CD4-positive, alpha-beta memory T cell (primary cell): ENCODE results near the gene ZSCAN10. TPM values are rescaled to one million over a fixed set of nuclear protein-coding genes. Genes with fewer than 3 reads are reported as not detected.

Source experiments
- CTCF ChIA-PET: fragments of 350-600 bp; sonication (Branson Sonifier 250); formaldehyde crosslinking; loops from one replicate; lab custom pipeline; 2021; ENCODE audit warnings: inconsistent platforms; ENCODE audit not compliant: partially characterized antibody; lab: Charles Lee
- POLR2A ChIA-PET: fragments of 350-600 bp; sonication (Branson Sonifier 250); formaldehyde crosslinking; loops from one replicate; lab custom pipeline; 2021; ENCODE audit not compliant: partially characterized antibody; lab: Charles Lee
- DNase-seq, 5 donors: peaks; one replicate each; pipeline versions ENCODE4 v3.0.0 to v3.0.0-alpha.2; 2020 to 2022; ENCODE audit warnings: mixed read lengths in 1 of 5
- H3K27ac ChIP-seq: one replicate; pipeline ENCODE4 v1.7.0; 2013; ENCODE audit warnings: low read depth, low read length
- H3K27me3 ChIP-seq: 2 replicates; pipeline ENCODE4 v1.7.0; 2013; ENCODE audit warnings: mild to moderate bottlenecking, low read length, moderate library complexity; ENCODE audit not compliant: insufficient read depth
- H3K36me3 ChIP-seq: 2 replicates; pipeline ENCODE4 v1.7.0; 2013; ENCODE audit warnings: mild to moderate bottlenecking, low read length, moderate library complexity; ENCODE audit not compliant: insufficient read depth
- H3K4me1 ChIP-seq: 2 replicates; pipeline ENCODE4 v1.7.0; 2013; ENCODE audit warnings: mild to moderate bottlenecking, low read length, moderate library complexity; ENCODE audit not compliant: insufficient read depth
- H3K4me3 ChIP-seq, 2 donors: one replicate each; pipeline ENCODE4 v1.7.0; 2013; ENCODE audit warnings: low read length in 2 of 2, mild to moderate bottlenecking in 1 of 2
- H3K9me3 ChIP-seq, 2 donors: one replicate each; pipeline ENCODE4 v1.7.0; 2013; ENCODE audit warnings: low read length in 2 of 2, control low read depth in 1 of 2; ENCODE audit not compliant: control insufficient read depth in 1 of 2
- H3K27ac Mint-ChIP-seq, 7 donors: one replicate each; pipeline ENCODE4 v1.8.0; 2020 to 2021; ENCODE audit warnings: mixed read lengths in 7 of 7, mild to moderate bottlenecking in 6 of 7, inconsistent platforms in 3 of 7, moderate library complexity in 3 of 7
- H3K27me3 Mint-ChIP-seq, 2 donors: one replicate each; pipeline ENCODE4 v1.8.0; 2020 to 2021; ENCODE audit warnings: mixed read lengths in 2 of 2
- H3K36me3 Mint-ChIP-seq, 2 donors: one replicate each; pipeline ENCODE4 v1.8.0; 2020 to 2021; ENCODE audit warnings: mixed read lengths in 2 of 2, inconsistent platforms in 1 of 2, mild to moderate bottlenecking in 1 of 2
- H3K4me1 Mint-ChIP-seq, 4 donors: one replicate each; pipeline ENCODE4 v1.8.0; 2020 to 2021; ENCODE audit warnings: mixed read lengths in 4 of 4, mild to moderate bottlenecking in 1 of 4
- H3K4me3 Mint-ChIP-seq, 8 donors: one replicate each; pipeline ENCODE4 v1.8.0; 2020 to 2021; ENCODE audit warnings: mixed read lengths in 8 of 8, mild to moderate bottlenecking in 7 of 8, moderate library complexity in 6 of 8, inconsistent platforms in 3 of 8
- H3K9me3 Mint-ChIP-seq, 8 donors: one replicate each; pipeline ENCODE4 v1.8.0; 2020 to 2021; ENCODE audit warnings: mixed read lengths in 8 of 8, mild to moderate bottlenecking in 5 of 8, inconsistent platforms in 3 of 8, moderate library complexity in 1 of 8
- intact Hi-C: fragments of 100-400 bp; cut with micrococcal nuclease; formaldehyde crosslinking; loops from one replicate; pipeline ENCODE4 v1.15.1; 2023
- polyA plus RNA-seq, 2 donors: library from polyadenylated mRNA; unstranded; fragments of 300-500 nt; fragmentation: Illumina TruSeq; gene quantifications; one replicate each; pipeline ENCODE4 v1.2.3, GENCODE V29; 2021
- total RNA-seq, 2 experiments: library from RNA; stranded (reverse); gene quantifications; one replicate each; pipeline ENCODE4 v1.2.3, GENCODE V29; 2021

Gene ZSCAN10
- total and polyA plus RNA-seq, 4 experiments from 2014 or later = 0.15 TPM; not detected in 3

DNA sequence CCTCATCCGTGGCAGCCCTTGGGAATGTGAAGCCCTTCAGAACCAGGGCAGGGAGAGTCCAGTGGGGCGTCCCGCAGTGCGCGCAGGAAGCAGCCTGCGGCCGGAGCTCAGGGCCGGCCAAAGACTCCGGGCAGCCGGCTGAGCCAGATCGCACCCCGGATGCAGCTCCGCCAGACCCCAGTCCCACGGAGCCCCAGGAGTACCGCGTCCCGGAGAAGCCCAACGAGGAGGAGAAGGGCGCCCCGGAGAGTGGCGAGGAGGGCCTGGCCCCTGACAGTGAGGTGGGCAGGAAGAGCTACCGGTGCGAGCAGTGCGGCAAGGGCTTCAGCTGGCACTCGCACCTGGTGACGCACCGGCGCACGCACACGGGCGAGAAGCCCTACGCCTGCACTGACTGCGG is 20.2 kb upstream of the ZSCAN10 start:
- ChIA-PET POLR2A (interaction anchor here (1.4 to 1.5 kb wide), 2 partner anchors 15 to 43 kb away, joined by 3 to 5 read pairs; partner anchors contain the start of gene ZNF213), CTCF (interaction anchor here (1.2 to 5.8 kb wide), 2 partner anchors 10 to 17 kb away, joined by 4 to 46 read pairs; no protein-coding TSS in a partner anchor)
- H3K4me1 ChIP-seq = peaks cover 9% of the 10 kb centered on the region
- no peak overlapping the region for H3K4me3 ChIP-seq
- no peaks in the 10 kb centered on the region for H3K27me3 Mint-ChIP-seq
- peak overlapping the region in 1 of 7 donors; percentile 66 for H3K27ac Mint-ChIP-seq
- peaks cover 5 to 9% (median 7%) of the 10 kb centered on the region in 4 donors for H3K4me1 Mint-ChIP-seq
- H3K27me3 ChIP-seq = no peaks in the 10 kb centered on the region
- H3K36me3 ChIP-seq = no peaks in the 10 kb centered on the region
- intact Hi-C loops = no loop called here
- no peak overlapping the region for H3K4me3 Mint-ChIP-seq
- H3K27ac ChIP-seq = no peak overlapping the region
- DNase-seq = peak in 1 of 5 donors; percentile 9
- H3K9me3 ChIP-seq = no peaks in the 10 kb centered on the region
- peaks cover 2 to 4% of the 10 kb centered on the region in 2 donors for H3K36me3 Mint-ChIP-seq
- no peaks in the 10 kb centered on the region for H3K9me3 Mint-ChIP-seq

DNA sequence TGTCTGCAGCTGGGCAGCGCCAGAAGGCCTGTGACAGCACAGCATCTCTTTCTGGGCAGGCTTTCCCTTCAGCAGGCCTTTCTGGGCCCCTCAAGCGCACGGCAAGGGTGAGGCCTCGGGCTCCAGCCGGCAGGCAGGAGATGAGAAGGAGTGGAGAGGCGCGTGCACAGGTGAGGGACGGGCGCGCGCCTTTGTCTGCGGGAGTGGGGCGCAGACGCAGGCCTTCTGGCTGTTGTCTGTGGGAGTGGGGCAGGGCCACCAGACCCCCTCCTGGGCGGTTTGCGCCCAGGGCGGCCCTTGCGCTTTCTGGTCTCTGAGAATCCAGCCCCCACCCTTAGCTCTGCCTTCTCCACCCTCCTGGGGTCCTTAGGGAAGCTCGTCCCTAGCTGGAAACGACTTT is 19.8 kb upstream of the ZSCAN10 start:
- DNase-seq = no peak
- ChIA-PET CTCF (interaction anchor here (1.2 to 5.8 kb wide), 2 partner anchors 10 to 17 kb away, joined by 4 to 46 read pairs; no protein-coding TSS in a partner anchor), POLR2A (interaction anchor here (1.4 to 1.5 kb wide), 2 partner anchors 16 to 43 kb away, joined by 3 to 5 read pairs; partner anchors contain the start of gene ZNF213)
- H3K4me1 Mint-ChIP-seq = peaks cover 5 to 6% (median 5%) of the 10 kb centered on the region in 4 donors
- H3K27me3 Mint-ChIP-seq = peaks cover 0 to under 1% of the 10 kb centered on the region in 2 donors
- Histone ChIP-seq H3K4me1 (peaks cover 8% of the 10 kb centered on the region), H3K27me3 (no peaks in the 10 kb centered on the region), H3K4me3 (no peak overlapping the region), H3K27ac (no peak overlapping the region), H3K9me3 (no peaks in the 10 kb centered on the region), H3K36me3 (no peaks in the 10 kb centered on the region)
- no peaks in the 10 kb centered on the region for H3K9me3 Mint-ChIP-seq
- peaks cover 0 to 4% of the 10 kb centered on the region in 2 donors for H3K36me3 Mint-ChIP-seq
- intact Hi-C loops = no loop called here
- H3K27ac Mint-ChIP-seq = no peak overlapping the region
- no peak overlapping the region for H3K4me3 Mint-ChIP-seq

DNA sequence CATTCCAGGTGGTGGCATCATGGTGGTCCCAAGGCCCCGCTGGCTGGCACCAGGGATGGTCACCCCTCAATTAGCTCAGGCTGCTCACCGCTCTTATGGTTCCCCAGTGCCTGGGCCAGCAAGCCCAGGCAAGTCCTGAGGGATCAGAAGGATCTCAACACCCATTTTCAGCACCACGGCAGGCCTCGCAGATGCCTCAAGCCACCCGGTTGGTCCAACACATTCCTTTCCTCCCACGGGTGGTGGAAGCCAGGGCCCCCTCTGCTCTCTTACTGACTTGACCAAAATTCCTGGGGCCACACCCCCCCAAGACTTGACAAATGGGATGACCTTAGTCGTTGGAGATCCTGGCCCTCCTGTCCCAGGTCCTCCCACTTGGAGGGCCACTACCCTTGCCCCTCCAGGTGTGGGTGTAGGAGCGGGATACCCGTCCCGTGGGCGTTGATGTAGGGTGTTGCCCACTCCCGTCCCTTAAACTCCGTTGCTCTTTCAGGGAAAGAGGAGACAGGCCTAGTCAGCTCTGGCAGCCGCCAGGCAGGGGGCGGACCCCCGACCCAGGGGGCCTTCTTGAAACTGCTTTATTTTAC is 19.2 kb upstream of the ZSCAN10 start:
- H3K4me3 Mint-ChIP-seq = no peak overlapping the region
- Histone ChIP-seq H3K4me1 (peaks cover 2% of the 10 kb centered on the region), H3K36me3 (no peaks in the 10 kb centered on the region), H3K27me3 (no peaks in the 10 kb centered on the region), H3K4me3 (no peak overlapping the region), H3K9me3 (no peaks in the 10 kb centered on the region), H3K27ac (no peak overlapping the region)
- DNase-seq = no peak
- H3K36me3 Mint-ChIP-seq = peaks cover 0 to 4% of the 10 kb centered on the region in 2 donors
- CTCF ChIA-PET = interaction anchor here (0.8 to 5.8 kb wide), 4 partner anchors 11 to 22 kb away, joined by 3 to 46 read pairs (median 4); partner anchors contain the start of gene ZNF213
- peaks cover 0 to 2% of the 10 kb centered on the region in 2 donors for H3K27me3 Mint-ChIP-seq
- intact Hi-C loops = no loop called here
- H3K27ac Mint-ChIP-seq = no peak overlapping the region
- no peaks in the 10 kb centered on the region for H3K9me3 Mint-ChIP-seq
- POLR2A ChIA-PET = interaction anchor here (0.7 to 1.6 kb wide), 3 partner anchors 16 to 52 kb away, joined by 3 to 6 read pairs (median 5); partner anchors contain the start of gene ZNF213
- H3K4me1 Mint-ChIP-seq = peaks cover 0 to 2% (median under 1%) of the 10 kb centered on the region in 4 donors

DNA sequence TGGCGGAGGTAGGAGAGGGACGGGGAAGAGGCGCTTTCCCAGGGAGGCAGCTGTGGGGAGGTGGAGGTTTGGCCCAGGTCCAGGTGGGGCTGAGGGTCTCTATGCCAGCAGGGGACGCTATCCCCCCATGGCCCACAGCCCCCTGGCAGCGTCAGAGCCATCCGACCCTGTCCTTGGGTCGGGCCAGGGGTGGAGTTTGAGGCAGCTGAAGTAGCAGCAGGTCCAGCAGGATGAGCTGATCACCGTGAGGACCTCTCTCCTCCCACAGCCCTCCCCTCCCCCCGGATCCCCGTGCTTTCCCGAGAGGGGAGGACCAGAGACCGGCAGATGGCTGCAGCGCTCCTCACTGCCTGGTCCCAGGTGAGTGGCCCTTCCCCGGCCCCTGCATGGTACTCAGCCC is 16.5 kb upstream of the ZSCAN10 start:
- no peaks in the 10 kb centered on the region for H3K4me1 ChIP-seq
- no peaks in the 10 kb centered on the region for H3K36me3 ChIP-seq
- peaks cover 0 to 4% of the 10 kb centered on the region in 2 donors for H3K36me3 Mint-ChIP-seq
- H3K9me3 ChIP-seq = no peaks in the 10 kb centered on the region
- DNase-seq = no peak
- ChIA-PET POLR2A (no interaction called here), CTCF (interaction anchor here (4.0 kb wide), 1 partner anchor 13 kb away, joined by 22 read pairs; no protein-coding TSS in a partner anchor)
- H3K27ac ChIP-seq = no peak overlapping the region
- no peaks in the 10 kb centered on the region for H3K27me3 ChIP-seq
- H3K27ac Mint-ChIP-seq = no peak overlapping the region
- no peak overlapping the region for H3K4me3 ChIP-seq
- peaks cover 0 to 2% of the 10 kb centered on the region in 2 donors for H3K27me3 Mint-ChIP-seq
- H3K4me1 Mint-ChIP-seq = peaks cover 0 to 2% (median 0%) of the 10 kb centered on the region in 4 donors
- H3K4me3 Mint-ChIP-seq = no peak overlapping the region
- no peaks in the 10 kb centered on the region for H3K9me3 Mint-ChIP-seq
- intact Hi-C loops = no loop called here

DNA sequence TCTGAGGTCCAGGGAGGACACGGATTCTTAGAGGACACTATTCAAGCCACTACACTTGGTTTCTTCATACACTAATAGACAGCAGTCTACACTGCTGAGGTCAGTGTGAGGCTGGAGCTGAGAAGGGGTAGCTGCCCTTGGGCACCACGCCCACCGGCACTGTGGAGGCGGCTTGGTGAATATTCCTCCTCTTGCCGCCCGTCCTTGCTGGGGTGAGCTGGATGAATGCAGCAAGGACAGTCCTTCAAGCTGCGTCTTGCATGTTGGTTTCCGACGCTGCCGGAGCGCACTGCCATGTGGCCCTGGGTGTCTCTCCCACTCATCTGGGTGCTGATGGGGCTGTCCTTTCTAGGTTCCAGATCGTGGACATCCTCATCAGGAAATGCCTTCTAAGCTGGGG is 15.9 kb upstream of the ZSCAN10 start:
- CTCF ChIA-PET = interaction anchor here (1.1 to 4.0 kb wide), 3 partner anchors 14 to 87 kb away, joined by 3 to 22 read pairs (median 4); no protein-coding TSS in a partner anchor
- Histone ChIP-seq H3K27me3 (no peaks in the 10 kb centered on the region), H3K4me3 (no peak overlapping the region), H3K36me3 (no peaks in the 10 kb centered on the region), H3K4me1 (no peaks in the 10 kb centered on the region), H3K27ac (no peak overlapping the region), H3K9me3 (no peaks in the 10 kb centered on the region)
- Mint-ChIP-seq H3K9me3 (no peaks in the 10 kb centered on the region), H3K36me3 (peaks cover 0 to 4% of the 10 kb centered on the region in 2 donors), H3K27ac (peak overlapping the region in 1 of 7 donors; percentile 6), H3K4me1 (peaks cover 0 to 2% (median 0%) of the 10 kb centered on the region in 4 donors), H3K27me3 (peaks cover 0 to 2% of the 10 kb centered on the region in 2 donors), H3K4me3 (no peak overlapping the region)
- no peak for DNase-seq
- intact Hi-C loops = no loop called here
- POLR2A ChIA-PET = no interaction called here

DNA sequence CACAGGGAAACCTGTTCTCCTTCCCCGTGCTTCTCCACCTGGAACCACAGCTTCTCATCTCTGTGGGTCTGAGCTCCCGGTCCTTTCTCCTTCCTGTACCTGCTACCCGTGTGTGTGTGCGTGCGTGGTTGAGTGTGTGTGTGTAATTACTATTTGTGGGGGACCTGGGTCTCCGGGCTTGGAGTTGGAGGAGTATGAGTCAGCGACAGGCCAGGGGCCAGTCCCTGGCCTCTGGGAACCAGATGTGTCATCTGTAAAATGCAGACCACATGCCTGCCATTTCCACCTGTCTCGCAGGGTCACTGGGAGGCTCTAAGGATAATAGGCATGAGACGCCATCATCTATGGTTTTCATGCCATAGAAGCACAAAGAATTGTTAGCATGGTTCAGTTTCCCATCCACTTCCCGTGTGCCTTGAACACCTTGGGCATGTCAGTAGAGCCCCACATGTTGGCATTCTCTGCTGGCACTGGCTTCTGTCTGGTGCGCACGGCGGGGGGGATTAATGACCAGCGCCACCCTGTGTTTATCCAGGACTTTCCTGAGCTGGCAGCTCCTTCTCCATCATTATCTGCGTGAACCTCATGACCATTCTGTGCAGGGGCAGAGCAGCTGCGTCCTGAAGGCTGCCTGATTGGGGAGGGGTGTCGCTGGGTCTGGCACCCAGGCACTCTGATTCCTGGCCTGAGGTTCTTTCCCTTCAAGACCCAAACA is 14.8 kb upstream of the ZSCAN10 start:
- POLR2A ChIA-PET = interaction anchor here (0.5 kb wide), 1 partner anchor 224 kb away, joined by 3 read pairs; no protein-coding TSS in a partner anchor
- Histone ChIP-seq H3K27me3 (no peaks in the 10 kb centered on the region), H3K27ac (no peak overlapping the region), H3K36me3 (no peaks in the 10 kb centered on the region), H3K4me3 (no peak overlapping the region), H3K4me1 (no peaks in the 10 kb centered on the region), H3K9me3 (no peaks in the 10 kb centered on the region)
- intact Hi-C loops = no loop called here
- Mint-ChIP-seq H3K4me3 (no peak overlapping the region), H3K27ac (no peak overlapping the region), H3K9me3 (no peaks in the 10 kb centered on the region), H3K36me3 (peaks cover 0 to 4% of the 10 kb centered on the region in 2 donors), H3K27me3 (peaks cover 0 to 2% of the 10 kb centered on the region in 2 donors), H3K4me1 (peaks cover 0 to 2% (median 0%) of the 10 kb centered on the region in 4 donors)
- CTCF ChIA-PET = interaction anchor here (1.0 to 4.0 kb wide), 6 partner anchors 12 to 86 kb away, joined by 3 to 22 read pairs (median 3); no protein-coding TSS in a partner anchor
- no peak for DNase-seq
